IPS-NIHi11 (cell line): Measurements from ENCODE around the gene ATP8A2.
"Not testable (repeated sequence)": the region's sequence is repeated elsewhere in the genome, so short reads cannot be mapped to it uniquely, and the experiment has no call there.

Experiments
- DNase-seq: peaks from one replicate; pipeline ENCODE4 v3.0.0; 2012; ENCODE audit warnings: mixed read lengths, low spot score

ATP8A2 gene

DNA sequence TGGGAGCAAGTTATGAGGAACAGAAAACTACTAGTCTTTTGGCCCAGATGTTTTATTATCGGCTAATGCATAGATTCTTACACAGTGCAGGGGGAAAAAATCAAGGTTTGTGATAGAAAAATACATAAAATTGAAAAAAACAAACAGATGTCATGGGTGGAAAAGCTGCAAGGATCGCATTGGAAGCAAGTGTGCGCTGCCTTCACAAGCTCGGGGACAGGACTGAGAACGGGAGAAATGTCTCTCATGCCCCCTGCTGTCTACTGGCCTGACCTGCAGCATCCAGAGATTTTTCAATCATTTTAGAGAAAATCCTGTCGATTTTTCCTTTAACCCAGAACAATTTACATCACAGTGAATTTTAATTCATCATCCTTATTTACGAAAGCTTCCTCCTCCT lies 700.6 kb downstream of the ATP8A2 start:
- DNase-seq, result not testable (repeated sequence)

DNA sequence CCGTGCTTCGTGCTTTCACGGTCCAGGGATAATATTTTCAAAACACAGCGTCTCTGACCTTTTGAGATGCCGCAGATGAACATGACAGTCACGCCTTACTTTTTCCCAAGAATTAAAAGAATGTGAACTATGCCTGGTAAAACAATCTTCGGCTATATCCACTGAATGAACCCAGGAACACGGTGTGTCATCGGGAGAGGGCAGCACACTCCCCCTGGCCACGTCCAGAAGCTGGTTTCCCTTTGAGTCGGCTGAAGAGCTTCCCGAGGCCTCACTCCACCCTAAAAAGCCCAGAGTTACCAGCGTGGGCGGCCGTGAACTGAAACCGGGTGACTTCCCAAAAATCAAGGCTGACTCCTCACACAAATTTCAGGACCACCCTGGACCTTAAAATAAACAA lies 702.9 kb downstream of the ATP8A2 start:
- no peak for DNase-seq
